Measurements from ENCODE around the gene OR13C5. TPM values are rescaled to one million over a fixed set of nuclear protein-coding genes. Genes with fewer than 3 reads are reported as not detected.

The OR13C5 gene
- total RNA-seq, 1 experiment from 2014 or later, result not detected

DNA sequence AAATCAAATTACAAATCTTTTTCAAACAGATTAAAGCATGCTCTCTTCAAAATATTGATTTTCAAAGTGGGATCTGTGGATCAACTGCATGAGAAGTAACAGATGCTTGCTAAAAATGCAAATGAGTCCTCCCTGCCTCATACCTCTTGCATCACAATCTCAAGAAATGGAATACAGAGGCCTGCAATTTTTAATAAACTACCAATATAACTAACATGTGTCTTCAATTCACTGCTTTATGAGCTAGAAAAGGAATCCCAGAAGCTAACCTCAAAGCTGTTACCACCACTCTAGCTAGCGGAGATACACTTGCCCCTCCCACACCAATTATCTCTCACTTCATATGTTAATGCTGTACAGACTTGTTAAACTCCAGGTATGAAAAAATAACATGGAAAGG is 9.6 kb downstream of the OR13C5 start:
- H3K27ac ChIP-seq (ENCODE audit: low read length), result no peak overlapping the region
- intact Hi-C loops (cut with micrococcal nuclease; ENCODE audit: unreplicated experiment) (no loop called here), in situ Hi-C loops (cut with HindIII; ENCODE audit: low pct_unique_long_range_greater_than_20kb, low sequenced_read_pairs) (no loop called here)
- no peaks in the 10 kb centered on the region for H3K36me3 ChIP-seq (ENCODE audit: control insufficient read depth, insufficient read depth, low read length)
- ChIA-PET POLR2A (no interaction called here), CTCF (no interaction called here)
- no peak for TF ChIP-seq SIN3A (IDR thresholded peaks at IDR 0.05; ENCODE audit: borderline replicate concordance, insufficient read depth, low read depth, low read length)
- H3K4me3 ChIP-seq (ENCODE audit: low read depth in 2 of 2, low read length in 2 of 2), result no peak overlapping the region
- ATAC-seq (no peak), DNase-seq (ENCODE audit: low read depth, low spot score) (no peak)
- no peaks in the 10 kb centered on the region for H3K27me3 ChIP-seq (ENCODE audit: control insufficient read depth, insufficient read depth, low read length)
- H3K4me1 ChIP-seq (ENCODE audit: control insufficient read depth, insufficient read depth, low read length), result no peaks in the 10 kb centered on the region
- no peaks in the 10 kb centered on the region for H3K9me3 ChIP-seq (ENCODE audit: control insufficient read depth, insufficient read depth, low read depth, low read length)
- BruUV-seq (replicated peaks), result no TSS peak

DNA sequence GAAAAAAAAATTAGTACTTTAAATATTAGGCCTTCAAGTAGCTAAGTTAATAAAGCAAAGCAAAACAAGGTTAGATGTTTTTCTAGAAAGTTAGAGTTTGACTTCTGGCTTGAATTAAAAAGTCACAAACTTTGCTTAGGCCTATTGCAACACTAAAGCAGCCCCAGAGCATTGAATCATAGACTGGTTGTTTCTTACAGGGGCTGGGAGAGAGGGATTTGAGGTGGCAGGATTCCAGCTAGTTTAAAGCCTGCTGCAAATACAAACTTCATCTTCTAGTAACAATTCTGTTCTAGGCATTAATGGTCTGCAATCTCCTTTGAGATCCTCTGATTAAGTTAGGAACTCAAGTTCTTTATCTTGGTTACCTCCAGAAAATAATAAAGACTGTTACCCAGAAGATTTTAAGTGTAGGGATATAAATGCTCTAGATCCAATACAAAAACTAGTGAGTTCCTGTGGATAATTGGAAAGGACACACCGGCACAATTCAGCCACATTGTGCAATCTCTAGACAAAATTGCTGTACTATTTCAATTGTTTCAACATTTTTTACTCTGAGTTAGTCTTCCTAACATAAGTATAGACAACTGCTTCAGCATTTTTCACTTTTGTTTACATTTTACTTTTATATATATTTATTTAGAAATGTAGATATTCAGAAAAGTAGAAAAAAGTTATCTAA is 12.6 kb downstream of the OR13C5 start:
- Histone ChIP-seq H3K4me1 (ENCODE audit: control insufficient read depth, insufficient read depth, low read length) (no peaks in the 10 kb centered on the region), H3K27me3 (ENCODE audit: control insufficient read depth, insufficient read depth, low read length) (no peaks in the 10 kb centered on the region), H3K4me3 (ENCODE audit: low read depth in 2 of 2, low read length in 2 of 2) (no peak overlapping the region), H3K27ac (ENCODE audit: low read length) (no peak overlapping the region), H3K36me3 (ENCODE audit: control insufficient read depth, insufficient read depth, low read length) (no peaks in the 10 kb centered on the region), H3K9me3 (ENCODE audit: control insufficient read depth, insufficient read depth, low read depth, low read length) (no peaks in the 10 kb centered on the region)
- DNase-seq (ENCODE audit: low read depth, low spot score), result no peak
- CTCF ChIA-PET, result no interaction called here
- intact Hi-C loops (cut with micrococcal nuclease; ENCODE audit: unreplicated experiment), result no loop called here
- POLR2A ChIA-PET, result no interaction called here
- no peak for ATAC-seq
- in situ Hi-C loops (cut with HindIII; ENCODE audit: low pct_unique_long_range_greater_than_20kb, low sequenced_read_pairs), result no loop called here
- TF ChIP-seq, protein P1, sequence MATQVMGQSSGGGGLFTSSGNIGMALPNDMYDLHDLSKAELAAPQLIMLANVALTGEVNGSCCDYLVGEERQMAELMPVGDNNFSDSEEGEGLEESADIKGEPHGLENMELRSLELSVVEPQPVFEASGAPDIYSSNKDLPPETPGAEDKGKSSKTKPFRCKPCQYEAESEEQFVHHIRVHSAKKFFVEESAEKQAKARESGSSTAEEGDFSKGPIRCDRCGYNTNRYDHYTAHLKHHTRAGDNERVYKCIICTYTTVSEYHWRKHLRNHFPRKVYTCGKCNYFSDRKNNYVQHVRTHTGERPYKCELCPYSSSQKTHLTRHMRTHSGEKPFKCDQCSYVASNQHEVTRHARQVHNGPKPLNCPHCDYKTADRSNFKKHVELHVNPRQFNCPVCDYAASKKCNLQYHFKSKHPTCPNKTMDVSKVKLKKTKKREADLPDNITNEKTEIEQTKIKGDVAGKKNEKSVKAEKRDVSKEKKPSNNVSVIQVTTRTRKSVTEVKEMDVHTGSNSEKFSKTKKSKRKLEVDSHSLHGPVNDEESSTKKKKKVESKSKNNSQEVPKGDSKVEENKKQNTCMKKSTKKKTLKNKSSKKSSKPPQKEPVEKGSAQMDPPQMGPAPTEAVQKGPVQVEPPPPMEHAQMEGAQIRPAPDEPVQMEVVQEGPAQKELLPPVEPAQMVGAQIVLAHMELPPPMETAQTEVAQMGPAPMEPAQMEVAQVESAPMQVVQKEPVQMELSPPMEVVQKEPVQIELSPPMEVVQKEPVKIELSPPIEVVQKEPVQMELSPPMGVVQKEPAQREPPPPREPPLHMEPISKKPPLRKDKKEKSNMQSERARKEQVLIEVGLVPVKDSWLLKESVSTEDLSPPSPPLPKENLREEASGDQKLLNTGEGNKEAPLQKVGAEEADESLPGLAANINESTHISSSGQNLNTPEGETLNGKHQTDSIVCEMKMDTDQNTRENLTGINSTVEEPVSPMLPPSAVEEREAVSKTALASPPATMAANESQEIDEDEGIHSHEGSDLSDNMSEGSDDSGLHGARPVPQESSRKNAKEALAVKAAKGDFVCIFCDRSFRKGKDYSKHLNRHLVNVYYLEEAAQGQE (IDR thresholded peaks at IDR 0.05; ENCODE audit: insufficient read depth in 1 of 2, low read depth in 2 of 2, low read length in 1 of 2), result no peak
- TF ChIP-seq POLR2AphosphoS5 (IDR thresholded peaks at IDR 0.05; ENCODE audit: low read depth, low read length), result no peak
- TF ChIP-seq, protein P2, sequence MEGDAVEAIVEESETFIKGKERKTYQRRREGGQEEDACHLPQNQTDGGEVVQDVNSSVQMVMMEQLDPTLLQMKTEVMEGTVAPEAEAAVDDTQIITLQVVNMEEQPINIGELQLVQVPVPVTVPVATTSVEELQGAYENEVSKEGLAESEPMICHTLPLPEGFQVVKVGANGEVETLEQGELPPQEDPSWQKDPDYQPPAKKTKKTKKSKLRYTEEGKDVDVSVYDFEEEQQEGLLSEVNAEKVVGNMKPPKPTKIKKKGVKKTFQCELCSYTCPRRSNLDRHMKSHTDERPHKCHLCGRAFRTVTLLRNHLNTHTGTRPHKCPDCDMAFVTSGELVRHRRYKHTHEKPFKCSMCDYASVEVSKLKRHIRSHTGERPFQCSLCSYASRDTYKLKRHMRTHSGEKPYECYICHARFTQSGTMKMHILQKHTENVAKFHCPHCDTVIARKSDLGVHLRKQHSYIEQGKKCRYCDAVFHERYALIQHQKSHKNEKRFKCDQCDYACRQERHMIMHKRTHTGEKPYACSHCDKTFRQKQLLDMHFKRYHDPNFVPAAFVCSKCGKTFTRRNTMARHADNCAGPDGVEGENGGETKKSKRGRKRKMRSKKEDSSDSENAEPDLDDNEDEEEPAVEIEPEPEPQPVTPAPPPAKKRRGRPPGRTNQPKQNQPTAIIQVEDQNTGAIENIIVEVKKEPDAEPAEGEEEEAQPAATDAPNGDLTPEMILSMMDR (IDR thresholded peaks at IDR 0.05), result no peak
- TF ChIP-seq TCF7L2 (IDR thresholded peaks at IDR 0.05; ENCODE audit: low read depth, low read length), result no peak
- no peak for TF ChIP-seq SIN3A (IDR thresholded peaks at IDR 0.05; ENCODE audit: borderline replicate concordance, insufficient read depth, low read depth, low read length)
- no TSS peak for BruUV-seq (replicated peaks)

DNA sequence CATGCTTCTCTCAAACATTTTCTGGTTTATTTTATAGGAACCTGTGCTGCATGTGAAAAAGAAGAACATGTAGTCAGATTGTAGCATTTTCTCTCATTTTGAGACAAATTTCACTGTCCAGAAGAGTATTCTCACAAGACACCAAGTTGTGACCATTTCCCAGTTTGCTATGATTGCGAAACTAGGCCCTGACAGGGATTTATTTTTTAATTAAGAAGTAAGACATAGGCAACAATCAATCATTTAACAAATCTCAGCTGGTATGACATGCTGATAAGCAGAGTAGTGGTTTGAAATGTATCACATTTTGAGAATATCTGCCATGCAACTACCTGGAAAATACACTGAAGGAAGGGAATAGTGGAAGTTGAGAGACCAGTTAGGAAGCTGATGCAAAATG is 18.7 kb downstream of the OR13C5 start:
- in situ Hi-C loops (cut with HindIII; ENCODE audit: low pct_unique_long_range_greater_than_20kb, low sequenced_read_pairs), result no loop called here
- H3K9me3 ChIP-seq (ENCODE audit: control insufficient read depth, insufficient read depth, low read depth, low read length), result no peaks in the 10 kb centered on the region
- ATAC-seq (no peak), DNase-seq (ENCODE audit: low read depth, low spot score) (no peak)
- TF ChIP-seq POLR2AphosphoS5 (IDR thresholded peaks at IDR 0.05; ENCODE audit: low read depth, low read length) (no peak), TCF7L2 (IDR thresholded peaks at IDR 0.05; ENCODE audit: low read depth, low read length) (no peak)
- TF ChIP-seq, protein P2 (IDR thresholded peaks at IDR 0.05), result no peak
- H3K4me3 ChIP-seq (ENCODE audit: low read depth in 2 of 2, low read length in 2 of 2), result no peak overlapping the region
- intact Hi-C loops (cut with micrococcal nuclease; ENCODE audit: unreplicated experiment), result no loop called here
- H3K36me3 ChIP-seq (ENCODE audit: control insufficient read depth, insufficient read depth, low read length), result no peaks in the 10 kb centered on the region
- no peaks in the 10 kb centered on the region for H3K4me1 ChIP-seq (ENCODE audit: control insufficient read depth, insufficient read depth, low read length)
- BruUV-seq (replicated peaks), result no TSS peak
- no peaks in the 10 kb centered on the region for H3K27me3 ChIP-seq (ENCODE audit: control insufficient read depth, insufficient read depth, low read length)
- ChIA-PET POLR2A (no interaction called here), CTCF (no interaction called here)
- H3K27ac ChIP-seq (ENCODE audit: low read length), result no peak overlapping the region

Data from Panc1 (cell line).